Fibroblast of villous mesenchyme (primary cell): ENCODE measurements around the gene INTS11. TPM values are rescaled to one million over a fixed set of nuclear protein-coding genes. Genes with fewer than 3 reads are reported as not detected.

Experiments
- DNase-seq: peaks from one replicate; pipeline ENCODE4 v3.0.0-alpha.2; 2010; ENCODE audit warnings: low read depth
- H3K4me3 ChIP-seq: 2 replicates; pipeline ENCODE4 v1.5.1; 2011; ENCODE audit warnings: low read depth, mild to moderate bottlenecking, low read length
- CTCF ChIP-seq: IDR thresholded peaks from 2 replicates; pipeline ENCODE4 v1.5.1; 2012; ENCODE audit warnings: low read depth, mild to moderate bottlenecking, low read length; ENCODE audit not compliant: insufficient read depth
- total RNA-seq: library from RNA; depleted of rRNA; stranded (reverse); fragments of >200 nt; gene quantifications from 2 replicates; pipeline ENCODE4 v1.2.3, GENCODE V29; 2012

INTS11 gene
- total RNA-seq, 1 donor = 57.9 TPM

- H3K4me3 ChIP-seq = no peak overlapping the region
- DNase-seq = no peak
- TF ChIP-seq CTCF = no peak
Measured at GRCh38 chr1:1295154-1295923, 29.1 kb downstream of the INTS11 start.

- TF ChIP-seq CTCF = no peak
- no peak for DNase-seq
- no peak overlapping the region for H3K4me3 ChIP-seq
Measured at GRCh38 chr1:1294250-1294890, 30.1 kb downstream of the INTS11 start.

GRCh38 chr1:1293263-1294249 is 30.9 kb downstream of the INTS11 start:
- no peak for TF ChIP-seq CTCF
- no peak overlapping the region for H3K4me3 ChIP-seq
- no peak for DNase-seq

GRCh38 chr1:1292851-1293250 is 31.6 kb downstream of the INTS11 start:
- no peak for TF ChIP-seq CTCF
- no peak for DNase-seq
- H3K4me3 ChIP-seq = no peak overlapping the region

GRCh38 chr1:1292442-1292779 is 32.0 kb downstream of the INTS11 start:
- no peak for TF ChIP-seq CTCF
- DNase-seq = no peak
- no peak overlapping the region for H3K4me3 ChIP-seq

- DNase-seq = peak; percentile 60
- TF ChIP-seq CTCF = peak; percentile 64
- no peak overlapping the region for H3K4me3 ChIP-seq
Measured at GRCh38 chr1:1291548-1292441, 32.7 kb downstream of the INTS11 start.
